Loucy (cell line): ENCODE data around the gene F8A3.

Experiments used
- EZH2phosphoT487 ChIP-seq: fragments of 200-600 bp; IDR thresholded peaks from 2 replicates; pipeline ENCODE4 v1.6.1; 2018; ENCODE audit warnings: antibody characterized with exemption, mild to moderate bottlenecking, moderate library complexity, borderline replicate concordance
- TF ChIP-seq, protein P1 (sequence below): fragments of 200-600 bp; sonication (generic); conservative IDR thresholded peaks from 2 replicates; pipeline ENCODE4 v1.5.1; 2014; ENCODE audit warnings: mild to moderate bottlenecking, antibody characterized with exemption, low read length

DNA sequence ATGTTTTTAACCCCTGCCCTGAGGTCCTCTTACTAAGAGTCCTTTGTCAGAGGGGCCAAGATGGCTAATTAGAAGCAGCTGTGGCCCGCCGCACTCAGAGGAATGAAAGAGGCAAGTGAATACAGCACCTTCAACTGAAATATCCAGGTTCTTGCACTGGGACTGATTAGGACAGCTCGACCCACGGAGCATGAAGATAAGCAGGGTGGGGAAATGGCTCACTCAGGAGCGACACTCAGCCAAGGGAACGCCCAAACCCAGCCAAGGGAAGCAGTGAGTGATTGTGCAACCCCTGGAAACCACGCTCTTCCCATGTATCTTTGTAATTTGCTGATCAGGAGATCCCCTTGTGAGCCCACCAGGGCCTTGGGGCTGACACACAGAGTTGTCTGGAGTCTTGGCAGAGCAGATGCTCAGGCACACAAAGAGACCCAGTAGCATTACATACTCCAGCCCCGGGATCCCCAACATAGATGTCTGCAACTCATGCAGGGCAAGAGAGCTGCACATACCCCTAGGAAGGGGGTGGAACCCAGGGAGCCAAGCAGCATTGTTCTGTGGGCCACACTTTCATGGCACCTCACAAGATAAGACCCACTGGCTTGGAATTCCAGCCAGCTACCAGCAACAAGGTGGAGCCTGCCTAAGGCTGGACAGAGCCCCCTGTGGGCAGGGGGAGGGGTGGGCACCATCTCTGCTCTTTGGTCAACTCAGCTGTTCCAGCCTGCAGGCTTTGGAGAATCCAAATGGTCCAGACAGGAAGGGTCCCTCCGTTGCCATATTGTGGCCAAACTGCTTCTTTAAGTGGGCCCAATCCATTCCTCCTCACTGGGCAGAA is 23.3 kb downstream of the F8A3 start:
- TF ChIP-seq, protein P1, sequence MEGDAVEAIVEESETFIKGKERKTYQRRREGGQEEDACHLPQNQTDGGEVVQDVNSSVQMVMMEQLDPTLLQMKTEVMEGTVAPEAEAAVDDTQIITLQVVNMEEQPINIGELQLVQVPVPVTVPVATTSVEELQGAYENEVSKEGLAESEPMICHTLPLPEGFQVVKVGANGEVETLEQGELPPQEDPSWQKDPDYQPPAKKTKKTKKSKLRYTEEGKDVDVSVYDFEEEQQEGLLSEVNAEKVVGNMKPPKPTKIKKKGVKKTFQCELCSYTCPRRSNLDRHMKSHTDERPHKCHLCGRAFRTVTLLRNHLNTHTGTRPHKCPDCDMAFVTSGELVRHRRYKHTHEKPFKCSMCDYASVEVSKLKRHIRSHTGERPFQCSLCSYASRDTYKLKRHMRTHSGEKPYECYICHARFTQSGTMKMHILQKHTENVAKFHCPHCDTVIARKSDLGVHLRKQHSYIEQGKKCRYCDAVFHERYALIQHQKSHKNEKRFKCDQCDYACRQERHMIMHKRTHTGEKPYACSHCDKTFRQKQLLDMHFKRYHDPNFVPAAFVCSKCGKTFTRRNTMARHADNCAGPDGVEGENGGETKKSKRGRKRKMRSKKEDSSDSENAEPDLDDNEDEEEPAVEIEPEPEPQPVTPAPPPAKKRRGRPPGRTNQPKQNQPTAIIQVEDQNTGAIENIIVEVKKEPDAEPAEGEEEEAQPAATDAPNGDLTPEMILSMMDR, result no peak
- no peak for TF ChIP-seq EZH2phosphoT487
